Anterior cingulate cortex (tissue), 58 donors: ENCODE measurements around the gene ALPI.

Experiments used
- DNase-seq, 58 donors: peaks; one replicate each; lab custom pipeline; 2025; lab: John Stamatoyannopoulos, UW

Gene ALPI

GRCh38 chr2:232493701-232494474, 37.9 kb downstream of the ALPI start:
- no peak for DNase-seq

- DNase-seq: no peak
Measured at GRCh38 chr2:232494542-232494941, 38.6 kb downstream of the ALPI start.

- no peak for DNase-seq
Measured at GRCh38 chr2:232495292-232495691, 39.3 kb downstream of the ALPI start.

- no peak for DNase-seq
Measured at GRCh38 chr2:232496501-232497270, 40.7 kb downstream of the ALPI start.

GRCh38 chr2:232497348-232497747, 41.4 kb downstream of the ALPI start:
- no peak for DNase-seq

- no peak for DNase-seq
Measured at GRCh38 chr2:232498452-232498851, 42.5 kb downstream of the ALPI start.

- DNase-seq: no peak
Measured at GRCh38 chr2:232501331-232501771, 45.4 kb downstream of the ALPI start.

GRCh38 chr2:232501794-232502390, 45.9 kb downstream of the ALPI start:
- no peak for DNase-seq

GRCh38 chr2:232502511-232502910, 46.6 kb downstream of the ALPI start:
- no peak for DNase-seq

- DNase-seq: peak in 30 of 58 donors; percentile 4 to 75 (median 26)
Measured at GRCh38 chr2:232502911-232503808, 47.2 kb downstream of the ALPI start.

- no peak for DNase-seq
Measured at GRCh38 chr2:232503809-232504323, 47.9 kb downstream of the ALPI start.

GRCh38 chr2:232504438-232504837, 48.5 kb downstream of the ALPI start:
- DNase-seq: peak in 2 of 58 donors; percentile 22 to 26

GRCh38 chr2:232505856-232506255, 49.9 kb downstream of the ALPI start:
- DNase-seq: no peak

GRCh38 chr2:232506709-232507108, 50.8 kb downstream of the ALPI start:
- no peak for DNase-seq

- no peak for DNase-seq
Measured at GRCh38 chr2:232508251-232508650, 52.3 kb downstream of the ALPI start.
